SK-N-MC (cell line): Measurements from ENCODE around the gene GGT7.
A peak's percentile ranks its signal among the peaks of the same experiment; 100 is the strongest.
"Not testable (repeated sequence)": the region's sequence is repeated elsewhere in the genome, so short reads cannot be mapped to it uniquely, and the experiment has no call there.

Experiments
- DNase-seq: peaks from one replicate; pipeline ENCODE4 v3.0.0-alpha.2; 2011; ENCODE audit warnings: low read depth, low spot score
- H3K27ac ChIP-seq: fragments of 200-600 bp; sonication (generic); 2 replicates; pipeline ENCODE4 v1.5.1; 2016; ENCODE audit warnings: mixed run types
- H3K36me3 ChIP-seq: fragments of 200-600 bp; sonication (generic); 2 replicates; pipeline ENCODE4 v1.6.1; 2017; ENCODE audit warnings: antibody characterized with exemption, low read length, mixed read lengths; ENCODE audit not compliant: insufficient read depth
- H3K4me3 ChIP-seq: fragments of 200-600 bp; sonication (generic); 2 replicates; pipeline ENCODE4 v1.5.1; 2016
- H3K9ac ChIP-seq: fragments of 200-600 bp; sonication (generic); 2 replicates; pipeline ENCODE4 v1.8.0; 2017; ENCODE audit warnings: mixed run types, mixed read lengths; ENCODE audit not compliant: insufficient read length
- H3K9me3 ChIP-seq: fragments of 200-600 bp; sonication (generic); 2 replicates; pipeline ENCODE4 v1.6.1; 2017; ENCODE audit warnings: low read depth, mild to moderate bottlenecking, antibody characterized with exemption, low read length, moderate library complexity, mixed read lengths
- EZH2 ChIP-seq: fragments of 200-600 bp; sonication (generic); IDR thresholded peaks from one replicate; pipeline ENCODE4 v1.6.1; 2017; ENCODE audit warnings: antibody characterized with exemption
- FOXP2 ChIP-seq: optimal IDR thresholded peaks from 2 replicates; pipeline ENCODE3; 2011; ENCODE audit warnings: mild to moderate bottlenecking, moderate library complexity; ENCODE audit not compliant: insufficient read depth; ENCODE audit errors: extremely low read length, control extremely low read depth
- POLR2AphosphoS5 ChIP-seq: IDR thresholded peaks from 2 replicates; pipeline ENCODE4 v1.6.1; 2012; ENCODE audit warnings: mild to moderate bottlenecking, low read depth, low read length, borderline replicate concordance

The GGT7 gene

GRCh38 chr20:34872622-34873224 is at the start of gene GGT7:
Gene GGT7 (minus strand): TSS chr20:34872856. CDS start chr20:34872815, 41 bp downstream.
- DNase-seq, result no peak
- Histone ChIP-seq H3K36me3 (no peaks in the 10 kb centered on the region), H3K9me3 (no peaks in the 10 kb centered on the region), H3K9ac (peak within 1 kb of the TSS; percentile 76), H3K27ac (no peak within 1 kb of the TSS), H3K4me3 (peak within 1 kb of the TSS; percentile 94)
- TF ChIP-seq EZH2 (no peak), FOXP2 (no peak), POLR2AphosphoS5 (peak; percentile 62)

DNA sequence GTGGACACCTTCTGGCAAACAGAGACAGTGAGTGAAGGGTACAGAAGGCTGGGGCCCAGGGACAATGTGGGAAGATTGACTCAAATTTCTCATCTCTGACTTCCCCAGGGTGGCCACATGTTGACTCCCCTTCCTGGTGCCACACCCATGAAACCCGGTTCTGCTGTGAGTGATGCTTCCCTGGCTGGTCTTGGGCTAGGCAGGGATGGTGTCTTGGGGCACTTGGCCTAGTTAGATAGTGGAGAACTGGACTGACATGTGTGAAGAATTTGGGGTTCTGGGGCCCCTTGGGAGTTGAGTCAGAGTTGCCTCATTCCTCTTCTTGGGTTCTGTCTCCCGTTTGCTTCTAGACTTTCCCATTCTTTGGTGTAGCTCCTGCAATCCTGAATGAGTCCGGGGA is 48.8 kb upstream of the GGT7 start:
- peaks cover 16% of the 10 kb centered on the region; the same call in 1 of the 2 replicates for H3K36me3 ChIP-seq
- TF ChIP-seq EZH2, result no peak
- no peak for TF ChIP-seq FOXP2
- no peak for TF ChIP-seq POLR2AphosphoS5
- H3K9me3 ChIP-seq, result no peaks in the 10 kb centered on the region
- no peak overlapping the region for H3K27ac ChIP-seq
- no peak overlapping the region for H3K9ac ChIP-seq
- no peak overlapping the region for H3K4me3 ChIP-seq
- no peak for DNase-seq

DNA sequence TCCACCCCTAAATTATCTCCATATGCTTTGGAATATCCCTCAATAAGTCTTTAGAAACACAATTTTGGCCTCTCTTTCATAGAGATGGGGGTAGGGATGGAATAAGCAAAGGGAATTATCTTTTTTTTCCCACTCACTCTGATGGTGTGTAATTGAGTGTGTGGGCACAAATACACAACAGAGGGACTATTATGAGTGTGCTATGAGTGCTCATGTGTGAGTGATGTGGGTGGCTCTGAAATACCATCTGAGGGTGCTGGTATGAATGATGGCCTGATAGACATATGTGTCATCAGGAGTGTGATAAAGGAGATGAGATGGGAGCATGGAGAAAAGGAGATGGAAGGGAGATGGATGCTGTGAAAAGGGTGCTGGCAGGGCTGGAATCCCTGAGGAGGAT is 47.4 kb upstream of the GGT7 start:
- Histone ChIP-seq H3K4me3 (no peak overlapping the region), H3K27ac (no peak overlapping the region), H3K9ac (no peak overlapping the region), H3K9me3 (no peaks in the 10 kb centered on the region), H3K36me3 (peaks cover 14% of the 10 kb centered on the region; the same call in 1 of the 2 replicates)
- no peak for DNase-seq
- TF ChIP-seq FOXP2, result no peak
- TF ChIP-seq POLR2AphosphoS5, result no peak
- TF ChIP-seq EZH2, result no peak

DNA sequence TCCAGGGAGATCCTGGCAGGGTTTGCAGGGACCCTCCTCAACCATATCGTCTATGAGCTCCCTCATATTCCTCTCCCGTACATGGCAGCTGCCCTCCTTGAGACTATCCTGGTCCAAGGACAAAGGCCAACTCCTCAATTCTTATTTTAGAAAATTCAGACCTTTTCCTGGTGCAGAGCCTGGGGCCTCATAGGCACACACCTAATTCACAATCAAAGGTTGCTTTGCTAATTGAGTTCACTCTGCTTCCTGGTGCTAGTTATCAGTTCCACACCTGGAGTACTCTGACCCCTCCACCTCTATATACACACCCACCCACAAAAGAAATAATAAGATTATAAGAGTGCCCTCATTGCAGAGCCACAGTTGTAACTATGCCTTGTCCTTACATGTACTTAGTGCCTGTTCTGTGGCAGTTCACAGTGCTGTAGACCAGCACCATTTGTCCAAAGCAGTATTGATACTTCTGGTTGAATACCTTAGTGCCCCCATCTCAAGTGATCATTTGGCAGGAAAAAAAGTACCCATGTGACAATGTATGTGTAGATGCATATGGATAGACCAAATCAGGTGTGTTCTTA is 44.2 kb upstream of the GGT7 start:
- no peak overlapping the region for H3K4me3 ChIP-seq
- H3K9ac ChIP-seq, result no peak overlapping the region
- TF ChIP-seq FOXP2, result no peak
- H3K36me3 ChIP-seq, result no peaks in the 10 kb centered on the region
- no peak overlapping the region for H3K27ac ChIP-seq
- no peak for DNase-seq
- no peaks in the 10 kb centered on the region for H3K9me3 ChIP-seq

GRCh38 chr20:34915749-34916455 is 43.2 kb upstream of the GGT7 start:
- TF ChIP-seq POLR2AphosphoS5, result no peak
- TF ChIP-seq EZH2, result no peak
- TF ChIP-seq FOXP2, result no peak
- Histone ChIP-seq H3K9ac (no peak overlapping the region), H3K9me3 (no peaks in the 10 kb centered on the region), H3K4me3 (no peak overlapping the region), H3K27ac (no peak overlapping the region), H3K36me3 (no peaks in the 10 kb centered on the region)
- DNase-seq, result no peak

- Histone ChIP-seq H3K4me3 (no peak overlapping the region), H3K36me3 (no peaks in the 10 kb centered on the region), H3K9me3 (no peaks in the 10 kb centered on the region), H3K27ac (no peak overlapping the region), H3K9ac (no peak overlapping the region)
- DNase-seq, result no peak
- TF ChIP-seq FOXP2, result no peak
- no peak for TF ChIP-seq EZH2
- no peak for TF ChIP-seq POLR2AphosphoS5
Measured at GRCh38 chr20:34915131-34915530, 42.5 kb upstream of the GGT7 start.

- Histone ChIP-seq H3K9ac (no peak overlapping the region), H3K36me3 (no peaks in the 10 kb centered on the region), H3K4me3 (peak overlapping the region; percentile 35; the same call in 1 of the 2 replicates), H3K9me3 (no peaks in the 10 kb centered on the region), H3K27ac (peak overlapping the region; percentile 18; the same call in 1 of the 2 replicates)
- TF ChIP-seq FOXP2, result no peak
- TF ChIP-seq POLR2AphosphoS5, result peak; percentile 49; the same call in 1 of the 2 replicates
- TF ChIP-seq EZH2, result no peak
- peak; percentile 98 for DNase-seq
Measured at GRCh38 chr20:34907616-34908469, 35.2 kb upstream of the GGT7 start.

- no peak overlapping the region for H3K4me3 ChIP-seq
- no peak for DNase-seq
- H3K9ac ChIP-seq, result no peak overlapping the region
- no peak overlapping the region for H3K27ac ChIP-seq
- H3K36me3 ChIP-seq, result no peaks in the 10 kb centered on the region
- TF ChIP-seq EZH2, result no peak
- no peak for TF ChIP-seq FOXP2
- no peaks in the 10 kb centered on the region for H3K9me3 ChIP-seq
Measured at GRCh38 chr20:34904202-34904621, 31.6 kb upstream of the GGT7 start.

DNA sequence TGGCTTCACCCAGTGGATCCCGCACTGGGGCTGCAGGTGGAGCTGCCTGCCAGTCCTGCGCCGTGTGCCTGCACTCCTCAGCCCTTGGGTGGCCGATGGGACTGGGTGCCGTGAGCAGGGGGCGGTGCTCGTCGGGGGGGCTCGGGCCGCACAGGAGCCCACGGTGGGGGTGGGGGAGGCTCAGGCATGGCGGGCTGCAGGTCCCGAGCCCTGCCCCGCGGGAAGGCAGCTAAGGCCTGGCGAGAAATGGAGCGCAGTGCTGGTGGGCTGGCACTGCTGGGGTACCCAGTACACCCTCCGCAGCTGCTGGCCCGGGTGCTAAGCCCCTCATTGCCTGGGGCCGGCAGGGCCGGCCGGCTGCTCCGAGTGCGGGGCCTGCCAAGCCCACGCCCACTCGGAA is 26.1 kb upstream of the GGT7 start:
- H3K27ac ChIP-seq, H3K4me3 ChIP-seq, H3K36me3 ChIP-seq, H3K9me3 ChIP-seq, DNase-seq, H3K9ac ChIP-seq: not testable (repeated sequence)

GRCh38 chr20:34898129-34898528 is 25.5 kb upstream of the GGT7 start:
- not testable (repeated sequence) for H3K36me3 ChIP-seq, H3K27ac ChIP-seq, H3K4me3 ChIP-seq, H3K9me3 ChIP-seq, H3K9ac ChIP-seq, DNase-seq
